Measurements from ENCODE around the gene RNF223. TPM values are rescaled to one million over a fixed set of nuclear protein-coding genes. Genes with fewer than 3 reads are reported as not detected.
"Not testable (repeated sequence)": the region's sequence is repeated elsewhere in the genome, so short reads cannot be mapped to it uniquely, and the experiment has no call there.

The RNF223 gene
- total RNA-seq, 1 experiment from 2014 or later: not detected

GRCh38 chr1:1098681-1099421, 24.7 kb upstream of the RNF223 start:
- Mint-ChIP-seq H3K36me3 (peaks cover 24% of the 10 kb centered on the region), H3K4me3 (no peak overlapping the region), H3K9me3 (peaks cover 48% of the 10 kb centered on the region), H3K4me1 (no peaks in the 10 kb centered on the region), H3K27me3 (ENCODE audit: low read depth) (peaks cover 36% of the 10 kb centered on the region), H3K27ac (no peak overlapping the region)
- POLR2A ChIA-PET: no interaction called here
- DNase-seq (ENCODE audit: low spot score) (no peak), ATAC-seq (no peak)
- CTCF ChIA-PET: no interaction called here
- TF ChIP-seq CREB1 (CRISPR knock-in tag; IDR thresholded peaks at IDR 0.05) (no peak), SMAD4 (CRISPR knock-in tag; IDR thresholded peaks at IDR 0.05) (no peak), NFE2L1 (CRISPR knock-in tag; IDR thresholded peaks at IDR 0.05) (no peak), FOXK1 (CRISPR knock-in tag; IDR thresholded peaks at IDR 0.05) (no peak), NFATC4 (CRISPR knock-in tag; IDR thresholded peaks at IDR 0.05) (no peak), KAT7 (CRISPR knock-in tag; IDR thresholded peaks at IDR 0.05; ENCODE audit: borderline replicate concordance) (no peak), ZBTB21 (CRISPR knock-in tag; IDR thresholded peaks at IDR 0.05; ENCODE audit: borderline replicate concordance) (no peak), JUN (CRISPR knock-in tag; IDR thresholded peaks at IDR 0.05) (no peak), ZBTB43 (CRISPR knock-in tag; IDR thresholded peaks at IDR 0.05) (no peak), CBFB (CRISPR knock-in tag; IDR thresholded peaks at IDR 0.05; ENCODE audit: low read depth) (no peak), ZNF671 (CRISPR knock-in tag; IDR thresholded peaks at IDR 0.05) (no peak), ELF4 (CRISPR knock-in tag; IDR thresholded peaks at IDR 0.05; ENCODE audit: low read depth) (no peak), E2F5 (CRISPR knock-in tag; IDR thresholded peaks at IDR 0.05) (no peak), TEAD4 (CRISPR knock-in tag; IDR thresholded peaks at IDR 0.05) (no peak), ETV6 (CRISPR knock-in tag; IDR thresholded peaks at IDR 0.05) (no peak), SOX15 (CRISPR knock-in tag; IDR thresholded peaks at IDR 0.05) (no peak), ZNF532 (CRISPR knock-in tag; IDR thresholded peaks at IDR 0.05; ENCODE audit: borderline replicate concordance) (no peak)

- POLR2A ChIA-PET; ATAC-seq; H3K4me3 Mint-ChIP-seq; H3K27ac Mint-ChIP-seq; DNase-seq (ENCODE audit: low spot score); H3K4me1 Mint-ChIP-seq; CTCF ChIA-PET: not testable (repeated sequence)
- Mint-ChIP-seq H3K36me3 (peaks cover 14% of the 10 kb centered on the region), H3K9me3 (peaks cover 44% of the 10 kb centered on the region), H3K27me3 (ENCODE audit: low read depth) (peaks cover 35% of the 10 kb centered on the region)
These were observed 22.0 kb upstream of the RNF223 start for GRCh38 chr1:1096136-1096535.

GRCh38 chr1:1094981-1095380, 20.9 kb upstream of the RNF223 start:
- Mint-ChIP-seq H3K27me3 (ENCODE audit: low read depth) (peaks cover 30% of the 10 kb centered on the region), H3K36me3 (0 out of 2 replicates have a peak, but pooled peaks cover 7% of the 10 kb centered on the region), H3K4me3 (no peak overlapping the region), H3K4me1 (no peaks in the 10 kb centered on the region), H3K9me3 (peaks cover 34% of the 10 kb centered on the region), H3K27ac (no peak overlapping the region)
- ChIA-PET CTCF (no interaction called here), POLR2A (no interaction called here)
- ATAC-seq: no peak
- no peak for DNase-seq (ENCODE audit: low spot score)
- TF ChIP-seq FOXK1 (CRISPR knock-in tag; IDR thresholded peaks at IDR 0.05) (no peak), ZNF671 (CRISPR knock-in tag; IDR thresholded peaks at IDR 0.05) (no peak), RELA (CRISPR knock-in tag; IDR thresholded peaks at IDR 0.05; ENCODE audit: borderline replicate concordance) (no peak), NFYB (CRISPR knock-in tag; conservative IDR thresholded peaks at IDR 0.05; ENCODE audit: low read depth) (no peak), NR1H2 (CRISPR knock-in tag; IDR thresholded peaks at IDR 0.05) (no peak), USF1 (CRISPR knock-in tag; IDR thresholded peaks at IDR 0.05) (no peak), TEAD1 (CRISPR knock-in tag; IDR thresholded peaks at IDR 0.05) (no peak), FOXP4 (CRISPR knock-in tag; IDR thresholded peaks at IDR 0.05) (no peak)
